HG03439 (cell line): Measurements from ENCODE around the gene NPC1.
A peak's percentile ranks its signal among the peaks of the same experiment; 100 is the strongest.
"Not testable (repeated sequence)": the region's sequence is repeated elsewhere in the genome, so short reads cannot be mapped to it uniquely, and the experiment has no call there.

Source experiments
- ATAC-seq: cut with Tn5 transposase; IDR thresholded peaks from one replicate; pipeline ENCODE4 v1.9.1; 2021; ENCODE audit warnings: mild to moderate bottlenecking, moderate library complexity; ENCODE audit not compliant: unreplicated experiment

NPC1 gene

GRCh38 chr18:23494992-23495391 is 91.3 kb downstream of the NPC1 start:
- no peak for ATAC-seq

- no peak for ATAC-seq
Observed at GRCh38 chr18:23493654-23494053, 92.7 kb downstream of the NPC1 start.

GRCh38 chr18:23489586-23489985 is 96.7 kb downstream of the NPC1 start:
- not testable (repeated sequence) for ATAC-seq

GRCh38 chr18:23487738-23488570 is 98.4 kb downstream of the NPC1 start:
- peak; percentile 68 for ATAC-seq

- ATAC-seq: no peak
Observed at GRCh38 chr18:23485386-23485785, 100.9 kb downstream of the NPC1 start.

GRCh38 chr18:23484561-23485182 is 101.6 kb downstream of the NPC1 start:
- no peak for ATAC-seq
